Suprapubic skin (tissue), 4 donors: ENCODE measurements around the gene TAF3. TPM values are rescaled to one million over a fixed set of nuclear protein-coding genes. Genes with fewer than 3 reads are reported as not detected.

Source experiments
- DNase-seq, 2 donors: peaks; one replicate each; pipeline ENCODE4 v3.0.0-alpha.2; 2019; ENCODE audit warnings: low spot score in 2 of 2
- H3K27ac ChIP-seq: fragments of 200-600 bp; sonication (generic); one replicate; pipeline ENCODE4 v1.5.1; 2019
- H3K27me3 ChIP-seq: fragments of 200-600 bp; sonication (generic); one replicate; pipeline ENCODE4 v1.5.1; 2019
- H3K36me3 ChIP-seq: fragments of 200-600 bp; sonication (generic); one replicate; pipeline ENCODE4 v1.5.1; 2019
- H3K4me1 ChIP-seq: fragments of 200-600 bp; sonication (generic); one replicate; pipeline ENCODE4 v1.5.1; 2019
- H3K4me3 ChIP-seq: fragments of 200-600 bp; sonication (generic); one replicate; pipeline ENCODE4 v1.5.1; 2019; ENCODE audit warnings: mild to moderate bottlenecking
- H3K9me3 ChIP-seq: fragments of 200-600 bp; sonication (generic); one replicate; pipeline ENCODE4 v1.5.1; 2019
- CTCF ChIP-seq, 2 donors: fragments of 200-600 bp in 1 of 2; fragments of 450-650 bp in 1 of 2; sonication (generic) in 1 of 2; IDR thresholded peaks; one replicate each; pipeline ENCODE4 v1.5.1; 2016 to 2019; ENCODE audit warnings: antibody characterized with exemption in 2 of 2, mild to moderate bottlenecking in 1 of 2, moderate library complexity in 1 of 2
- EP300 ChIP-seq: sonication (generic); formaldehyde crosslinking; IDR thresholded peaks from one replicate; pipeline ENCODE4 v1.6.1; 2017; ENCODE audit warnings: antibody characterized with exemption
- POLR2A ChIP-seq, 2 donors: fragments of 450-650 bp; IDR thresholded peaks; one replicate each; pipeline ENCODE4 v1.6.1; 2017; ENCODE audit warnings: antibody characterized with exemption in 2 of 2, mild to moderate bottlenecking in 2 of 2, moderate library complexity in 2 of 2
- POLR2AphosphoS5 ChIP-seq, 3 donors: sonication (generic); formaldehyde crosslinking; IDR thresholded peaks; one replicate each; pipeline ENCODE4 v1.6.1; 2017; ENCODE audit warnings: antibody characterized with exemption in 3 of 3
- WGBS: methylation state at CpG from one replicate; pipeline ENCODE4 v1.1.5; 2018; 5-methylcytosine and 5-hydroxymethylcytosine counted together
- total RNA-seq, 4 donors: library from RNA; depleted of rRNA; stranded (reverse); fragments of >200 nt; gene quantifications; one replicate each; pipeline ENCODE4 v1.1.0, GENCODE V29; 2016

Gene TAF3
- total RNA-seq, 4 donors from 2014 or later = 5.6 to 13.3 (median 10.3) TPM

GRCh38 chr10:8059191-8059936 is 241.1 kb downstream of the TAF3 start:
- H3K27ac ChIP-seq = peak overlapping the region; percentile 90
- peaks cover 4% of the 10 kb centered on the region for H3K36me3 ChIP-seq
- peak overlapping the region; percentile 68 for H3K4me3 ChIP-seq
- peaks cover 52% of the 10 kb centered on the region for H3K4me1 ChIP-seq
- WGBS = 35% methylated on average over 16 of the region's 16 CpGs
- H3K27me3 ChIP-seq = peaks cover 49% of the 10 kb centered on the region
- peak in 1 of 2 donors; percentile 35 for DNase-seq
- H3K9me3 ChIP-seq = no peaks in the 10 kb centered on the region
- TF ChIP-seq EP300 (no peak), CTCF (IDR thresholded peaks at IDR 0.05) (no peak), POLR2A (IDR thresholded peaks at IDR 0.05) (no peak), POLR2AphosphoS5 (IDR thresholded peaks at IDR 0.05) (no peak)

DNA sequence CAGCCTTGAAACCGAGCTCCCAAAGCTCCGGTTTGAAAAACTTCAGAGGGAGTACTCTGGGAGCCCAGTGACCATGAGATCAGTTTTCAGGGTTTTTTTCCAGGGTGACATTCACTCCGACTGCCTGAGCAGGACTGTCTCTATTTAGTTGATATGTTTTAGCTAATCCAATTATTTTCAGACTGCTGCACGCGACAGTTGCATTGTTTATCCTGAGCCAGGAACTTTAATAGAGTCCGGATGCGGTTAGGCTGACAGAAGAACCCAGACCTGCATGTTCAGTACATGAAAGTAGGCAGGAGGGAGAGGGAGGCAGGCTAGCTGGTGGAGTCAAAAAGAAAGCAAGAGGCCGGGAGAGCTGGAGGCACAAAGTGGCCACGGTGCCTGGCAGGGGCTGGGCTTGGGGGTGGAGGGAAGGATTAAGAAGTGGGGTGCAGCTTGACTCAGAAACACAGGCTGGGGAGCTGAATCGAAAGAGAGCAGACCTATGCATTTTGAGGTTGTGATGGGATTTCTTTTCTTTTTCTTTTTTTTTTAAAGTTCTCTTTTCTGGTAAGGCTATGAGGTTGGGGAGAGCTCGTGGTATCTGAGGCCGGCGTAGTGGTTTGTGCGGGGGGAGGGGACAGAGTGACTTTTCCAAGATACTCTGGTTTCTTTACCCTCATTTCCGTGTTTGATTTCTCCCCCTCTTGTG is 241.9 kb downstream of the TAF3 start:
- peak overlapping the region; percentile 68 for H3K4me3 ChIP-seq
- peaks cover 50% of the 10 kb centered on the region for H3K4me1 ChIP-seq
- H3K9me3 ChIP-seq = no peaks in the 10 kb centered on the region
- 10% methylated on average over 15 of the region's 15 CpGs for WGBS
- peaks cover 45% of the 10 kb centered on the region for H3K27me3 ChIP-seq
- peaks cover 4% of the 10 kb centered on the region for H3K36me3 ChIP-seq
- DNase-seq = no peak
- TF ChIP-seq POLR2AphosphoS5 (IDR thresholded peaks at IDR 0.05) = no peak
- peak overlapping the region; percentile 90 for H3K27ac ChIP-seq

DNA sequence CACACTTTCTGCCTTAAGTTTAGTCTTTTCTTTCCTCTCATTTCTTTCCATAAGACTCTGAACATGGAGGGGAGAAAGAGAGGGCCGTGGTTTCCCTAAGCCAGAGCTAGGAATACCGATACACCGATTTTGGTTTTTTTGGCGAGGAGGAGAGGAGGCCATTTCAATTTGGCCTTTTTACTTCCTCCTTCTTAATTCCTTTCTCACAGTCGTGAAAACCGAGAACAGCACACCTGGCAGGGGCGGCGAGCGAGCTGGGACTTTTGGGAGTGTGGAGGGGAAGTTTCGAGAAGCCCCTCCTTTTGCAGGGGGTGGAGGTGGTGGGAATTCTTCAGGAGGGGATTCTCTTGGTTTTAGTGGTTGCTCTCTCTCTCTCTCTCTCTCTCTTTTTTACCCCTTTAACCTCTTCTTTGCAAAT is 242.4 kb downstream of the TAF3 start:
- no peaks in the 10 kb centered on the region for H3K9me3 ChIP-seq
- H3K27ac ChIP-seq = peak overlapping the region; percentile 90
- peak overlapping the region; percentile 68 for H3K4me3 ChIP-seq
- H3K27me3 ChIP-seq = peaks cover 41% of the 10 kb centered on the region
- peaks cover 4% of the 10 kb centered on the region for H3K36me3 ChIP-seq
- TF ChIP-seq POLR2AphosphoS5 (IDR thresholded peaks at IDR 0.05) (no peak), EP300 (no peak), CTCF (IDR thresholded peaks at IDR 0.05) (no peak), POLR2A (IDR thresholded peaks at IDR 0.05) (no peak)
- DNase-seq = no peak
- 37% methylated on average over 10 of the region's 10 CpGs for WGBS
- peaks cover 47% of the 10 kb centered on the region for H3K4me1 ChIP-seq

DNA sequence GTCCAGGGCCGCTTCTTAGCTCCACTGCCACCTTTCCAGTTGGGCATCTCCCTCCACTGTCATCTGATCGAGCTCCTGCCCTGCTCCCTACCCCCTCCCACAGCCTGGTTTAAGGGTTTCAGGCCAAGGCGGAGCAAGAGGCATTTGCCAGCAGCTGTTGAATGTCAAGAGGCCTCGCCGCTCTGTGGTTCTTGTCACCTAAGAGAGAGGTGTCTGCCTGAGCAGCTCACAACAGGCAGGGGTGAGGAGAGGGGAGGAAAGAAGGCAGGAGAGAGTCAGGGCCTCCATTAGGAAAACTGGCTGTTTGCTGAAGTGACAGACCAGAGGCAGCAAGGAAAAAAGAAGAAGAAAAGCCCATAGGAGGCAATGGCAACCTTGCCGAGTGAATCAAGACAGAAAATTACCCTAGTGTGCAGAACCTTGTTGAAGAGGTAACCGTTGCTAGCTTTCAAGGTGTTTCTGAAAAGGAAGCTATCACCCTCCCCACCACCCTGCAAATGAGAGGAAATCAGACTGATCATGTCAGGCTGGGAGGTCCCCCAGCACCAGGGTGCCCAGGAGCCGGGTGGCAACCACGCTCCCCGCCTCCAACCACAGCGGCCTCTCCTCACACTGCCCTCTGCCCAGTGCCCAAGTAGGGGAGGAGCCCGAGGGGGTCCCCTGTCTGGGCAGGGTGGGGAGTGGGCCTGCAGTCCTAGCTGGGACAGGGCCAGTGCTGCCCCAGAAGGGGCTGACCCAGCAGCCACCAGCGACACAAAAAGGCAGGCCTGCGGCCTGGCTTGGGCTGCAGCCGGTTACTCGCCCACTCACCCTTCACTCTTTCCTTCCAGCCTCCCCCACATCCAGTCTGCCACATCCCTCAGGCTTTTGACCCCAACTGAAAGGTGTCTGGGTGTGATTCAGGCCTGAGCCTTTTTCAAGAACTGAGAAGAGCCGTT is 243.2 kb downstream of the TAF3 start:
- Histone ChIP-seq H3K27ac (peak overlapping the region; percentile 90), H3K9me3 (no peaks in the 10 kb centered on the region), H3K4me1 (peaks cover 44% of the 10 kb centered on the region), H3K27me3 (peaks cover 35% of the 10 kb centered on the region), H3K36me3 (peaks cover 4% of the 10 kb centered on the region), H3K4me3 (peak overlapping the region; percentile 68)
- no peak for TF ChIP-seq CTCF (IDR thresholded peaks at IDR 0.05)
- no peak for TF ChIP-seq EP300
- TF ChIP-seq POLR2AphosphoS5 (IDR thresholded peaks at IDR 0.05) = no peak
- TF ChIP-seq POLR2A (IDR thresholded peaks at IDR 0.05) = no peak
- no peak for DNase-seq
- WGBS = 55% methylated on average over 15 of the region's 17 CpGs

- DNase-seq = no peak
Observed at GRCh38 chr10:8063128-8063908, 245.0 kb downstream of the TAF3 start.

More at GRCh38 chr10:8063128-8063908, 245.0 kb downstream of the TAF3 start:
- WGBS = 61% methylated on average over 15 of the region's 15 CpGs
- H3K36me3 ChIP-seq = peaks cover 4% of the 10 kb centered on the region
- H3K4me1 ChIP-seq = peaks cover 44% of the 10 kb centered on the region
- peak overlapping the region; percentile 36 for H3K27ac ChIP-seq
- no peak overlapping the region for H3K4me3 ChIP-seq
- TF ChIP-seq EP300 (no peak), POLR2AphosphoS5 (IDR thresholded peaks at IDR 0.05) (no peak), CTCF (IDR thresholded peaks at IDR 0.05) (no peak), POLR2A (IDR thresholded peaks at IDR 0.05) (no peak)
- peaks cover 32% of the 10 kb centered on the region for H3K27me3 ChIP-seq
- no peaks in the 10 kb centered on the region for H3K9me3 ChIP-seq
